HCT116 (cell line): Measurements from ENCODE around the gene IVD. TPM values are rescaled to one million over a fixed set of nuclear protein-coding genes. Genes with fewer than 3 reads are reported as not detected.

ENCODE experiments used
- ATAC-seq: fragments of 200-7000 bp; cut with Tn5 transposase; 2 replicates; pipeline ENCODE4 v1.9.1; 2020; ENCODE audit warnings: mild to moderate bottlenecking, moderate library complexity
- BruUV-seq: library from RNA; stranded (reverse); fragments of 400-500 nt; replicated peaks from 2 replicates; lab custom pipeline; 2021; lab: Mats Ljungman, UMichigan
- CTCF ChIA-PET: fragments of 300-600 bp; sonication (Branson Sonifier 250); formaldehyde crosslinking; loops from one replicate; lab custom pipeline; 2021; ENCODE audit warnings: antibody characterized with exemption; lab: Charles Lee
- POLR2A ChIA-PET: fragments of 300-600, 350-600 bp; sonication (Branson Sonifier 250); formaldehyde crosslinking; loops from one replicate; lab custom pipeline; 2021; ENCODE audit warnings: antibody characterized with exemption; lab: Charles Lee
- RAD21 ChIA-PET, 2 experiments: fragments of 300-600 bp; sonication (Branson Sonifier 250); formaldehyde crosslinking; loops; one replicate each; lab custom pipeline; 2023; ENCODE audit warnings: low total read pairs in 2 of 2; ENCODE audit not compliant: uncharacterized antibody in 2 of 2, unreplicated experiment in 2 of 2, low non-redundant PET in 1 of 2; lab: Charles Lee
- DNase-seq: peaks from one replicate; pipeline ENCODE4 v3.0.0-alpha.2; 2010; ENCODE audit warnings: low read depth, low spot score
- H2AFZ ChIP-seq: fragments of 200-600 bp; shearing (Covaris generic), sonication (generic); 2 replicates; pipeline ENCODE4 v1.6.1; 2017; ENCODE audit warnings: low read depth, mixed run types, mixed read lengths, antibody characterized with exemption, low read length; ENCODE audit not compliant: poor library complexity, severe bottlenecking
- H3K27ac ChIP-seq: 2 replicates; pipeline ENCODE4 v1.5.1; 2012; ENCODE audit warnings: low read depth, low read length
- H3K27me3 ChIP-seq: fragments of 200-600 bp; sonication (generic); 2 replicates; pipeline ENCODE4 v1.6.1; 2016; ENCODE audit warnings: mixed run types, low read length, mixed read lengths; ENCODE audit not compliant: insufficient read depth
- H3K36me3 ChIP-seq, 2 experiments: fragments of 200-500 bp in 1 of 2; fragments of 200-600 bp in 1 of 2; sonication (Bioruptor generic) in 1 of 2; sonication (generic) in 1 of 2; 2 replicates each; pipeline versions ENCODE4 v1.5.1 to v1.6.1; 2014 to 2016; ENCODE audit warnings: low read length in 2 of 2, inconsistent platforms in 1 of 2, mixed read lengths in 1 of 2, mixed run types in 1 of 2; ENCODE audit not compliant: insufficient read depth in 2 of 2, control insufficient read depth in 1 of 2
- H3K4me1 ChIP-seq, 2 experiments: fragments of 200-600 bp in 1 of 2; sonication (generic) in 1 of 2; 2 replicates each; pipeline versions ENCODE4 v1.5.1 to v1.6.1; 2012 to 2017; ENCODE audit warnings: low read length in 2 of 2, inconsistent platforms in 1 of 2, mild to moderate bottlenecking in 1 of 2, mixed read lengths in 1 of 2, mixed run types in 1 of 2, moderate library complexity in 1 of 2; ENCODE audit not compliant: insufficient read depth in 2 of 2, control insufficient read depth in 1 of 2
- H3K4me2 ChIP-seq: fragments of 200-600 bp; sonication (generic); 2 replicates; pipeline ENCODE4 v1.6.1; 2017; ENCODE audit warnings: mixed run types, low read length, mixed read lengths
- H3K4me3 ChIP-seq, 2 experiments: fragments of 200-600 bp in 1 of 2; sonication (generic) in 1 of 2; replicated peaks in 1 of 2; 2 replicates each; pipeline ENCODE4 v1.5.1; 2011 to 2016; ENCODE audit warnings: low read length in 2 of 2, control low read depth in 1 of 2, low read depth in 1 of 2, mild to moderate bottlenecking in 1 of 2, mixed read lengths in 1 of 2, mixed run types in 1 of 2
- H3K79me2 ChIP-seq: fragments of 200-600 bp; sonication (generic); 2 replicates; pipeline ENCODE4 v1.6.1; 2017; ENCODE audit warnings: mild to moderate bottlenecking, mixed run types, low read length, moderate library complexity, mixed read lengths; ENCODE audit not compliant: insufficient read depth
- H3K9ac ChIP-seq: fragments of 200-600 bp; sonication (generic); 2 replicates; pipeline ENCODE4 v1.6.1; 2016; ENCODE audit warnings: low read length, mixed read lengths
- H3K9me2 ChIP-seq: fragments of 200-600 bp; sonication (generic), shearing (Covaris generic); 2 replicates; pipeline ENCODE4 v1.6.1; 2017; ENCODE audit warnings: mixed run types, mild to moderate bottlenecking, moderate library complexity; ENCODE audit not compliant: insufficient read depth
- H3K9me3 ChIP-seq, 2 experiments: fragments of 200-500 bp in 1 of 2; fragments of 200-600 bp in 1 of 2; sonication (Bioruptor generic) in 1 of 2; sonication (generic) in 1 of 2; 2 replicates each; pipeline ENCODE4 v1.6.1; 2014 to 2017; ENCODE audit warnings: low read length in 2 of 2, mixed read lengths in 2 of 2, inconsistent platforms in 1 of 2, low read depth in 1 of 2, mild to moderate bottlenecking in 1 of 2, mixed run types in 1 of 2, moderate library complexity in 1 of 2; ENCODE audit not compliant: control insufficient read depth in 1 of 2, insufficient read depth in 1 of 2
- H4K20me1 ChIP-seq: fragments of 200-600 bp; sonication (generic), shearing (Covaris generic); 2 replicates; pipeline ENCODE4 v1.6.1; 2017; ENCODE audit warnings: mixed run types, mild to moderate bottlenecking, moderate library complexity; ENCODE audit not compliant: insufficient read depth
- CBX3 ChIP-seq: IDR thresholded peaks from 2 replicates; pipeline ENCODE4 v1.6.1; 2012; ENCODE audit warnings: low read depth
- CEBPB ChIP-seq: IDR thresholded peaks from 2 replicates; pipeline ENCODE4 v1.6.1; 2012; ENCODE audit warnings: low read depth
- EGR1 ChIP-seq: IDR thresholded peaks from 2 replicates; pipeline ENCODE4 v1.6.1; 2012; ENCODE audit warnings: low read depth
- ELF1 ChIP-seq: IDR thresholded peaks from 2 replicates; pipeline ENCODE4 v1.6.1; 2012; ENCODE audit warnings: low read depth, borderline replicate concordance
- EZH2 ChIP-seq: fragments of 200-600 bp; sonication (generic); IDR thresholded peaks from 2 replicates; pipeline ENCODE4 v1.6.1; 2017; ENCODE audit warnings: antibody characterized with exemption, mixed run types
- EZH2phosphoT487 ChIP-seq: fragments of 200-600 bp; IDR thresholded peaks from 2 replicates; pipeline ENCODE4 v1.6.1; 2018; ENCODE audit warnings: antibody characterized with exemption, borderline replicate concordance
- FOSL1 ChIP-seq: IDR thresholded peaks from 2 replicates; pipeline ENCODE4 v1.6.1; 2012; ENCODE audit warnings: low read depth
- POLR2A ChIP-seq: IDR thresholded peaks from 2 replicates; pipeline ENCODE4 v1.7.0; 2011; ENCODE audit warnings: borderline replicate concordance; ENCODE audit not compliant: insufficient read depth, insufficient read length; ENCODE audit errors: extremely low read depth
- RAD21 ChIP-seq: IDR thresholded peaks from 2 replicates; pipeline ENCODE4 v1.6.1; 2012; ENCODE audit warnings: low read depth, mild to moderate bottlenecking
- SIN3A ChIP-seq: IDR thresholded peaks from 2 replicates; pipeline ENCODE4 v1.6.1; 2012; ENCODE audit warnings: low read depth
- SP1 ChIP-seq: IDR thresholded peaks from 2 replicates; pipeline ENCODE4 v1.6.1; 2012; ENCODE audit warnings: low read depth
- SRF ChIP-seq: IDR thresholded peaks from 2 replicates; pipeline ENCODE4 v1.6.1; 2012; ENCODE audit warnings: low read depth
- YY1 ChIP-seq: IDR thresholded peaks from 2 replicates; pipeline ENCODE4 v1.6.1; 2011; ENCODE audit warnings: low read length, low read depth, moderate library complexity, mild to moderate bottlenecking; ENCODE audit not compliant: insufficient replicate concordance; ENCODE audit errors: extremely low read depth
- ZFX ChIP-seq: fragments of 450-650 bp; IDR thresholded peaks from 2 replicates; pipeline ENCODE4 v1.6.1; 2017
- intact Hi-C: fragments of 100-400 bp; cut with micrococcal nuclease; formaldehyde crosslinking; loops from 2 replicates; pipeline ENCODE4 v1.10.0; 2022
- total RNA-seq: library from RNA; stranded (reverse); gene quantifications from one replicate; pipeline ENCODE4 v1.2.1, GENCODE V29; 2021; ENCODE audit not compliant: unreplicated experiment
- TF ChIP-seq, protein P1 (sequence below): IDR thresholded peaks from 2 replicates; pipeline ENCODE4 v1.6.1; 2012; ENCODE audit warnings: low read depth
- TF ChIP-seq, protein P2 (sequence below): IDR thresholded peaks from 2 replicates; pipeline ENCODE4 v1.6.1; 2012
- TF ChIP-seq, protein P3 (sequence below): IDR thresholded peaks from 2 replicates; pipeline ENCODE4 v1.6.1; 2012
- TF ChIP-seq, protein P4 (sequence below): IDR thresholded peaks from 2 replicates; pipeline ENCODE4 v1.6.1; 2011; ENCODE audit warnings: mild to moderate bottlenecking, low read length, moderate library complexity; ENCODE audit not compliant: insufficient replicate concordance; ENCODE audit errors: extremely low read depth
- TF ChIP-seq, protein P5 (sequence below), 3 experiments: fragments of 200-600 bp in 1 of 3; sonication (generic) in 1 of 3; IDR thresholded peaks in 2 of 3; conservative IDR thresholded peaks in 1 of 3; 2 replicates each; pipeline ENCODE4 v1.5.1; 2012 to 2017; ENCODE audit warnings: low read depth in 2 of 3, low read length in 2 of 3, antibody characterized with exemption in 1 of 3, borderline replicate concordance in 1 of 3, control low read depth in 1 of 3, mild to moderate bottlenecking in 1 of 3, mixed read lengths in 1 of 3, mixed run types in 1 of 3, moderate library complexity in 1 of 3; ENCODE audit not compliant: insufficient read depth in 1 of 3

The IVD gene
- total RNA-seq, 1 experiment from 2014 or later = 65.6 TPM

DNA sequence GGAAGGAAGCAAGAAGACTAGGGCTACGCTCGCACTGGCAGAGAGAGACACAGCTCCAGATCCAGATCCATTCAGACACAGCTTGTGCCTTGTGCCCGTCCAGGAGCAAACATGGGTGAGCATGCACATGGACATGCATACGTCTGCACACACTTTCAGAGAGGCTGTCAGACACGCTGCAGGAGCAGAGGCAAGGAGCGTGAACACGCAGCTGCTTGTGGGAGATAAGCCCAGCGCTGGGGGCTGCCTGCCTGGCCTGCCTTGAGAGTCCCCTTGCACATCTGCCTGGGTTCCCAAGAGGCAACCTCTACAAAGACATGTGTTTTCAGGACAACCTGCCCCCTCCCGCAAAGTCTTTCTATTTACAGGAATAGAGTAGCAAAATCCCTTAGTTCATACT, 21.6 kb downstream of the IVD start:
- POLR2A ChIA-PET = no interaction called here
- Histone ChIP-seq H3K4me3 (no peak overlapping the region), H3K27me3 (no peaks in the 10 kb centered on the region), H3K9ac (no peak overlapping the region), H3K27ac (no peak overlapping the region), H3K9me2 (no peaks in the 10 kb centered on the region), H3K4me2 (no peak overlapping the region), H3K4me1 (peaks cover 6 to 11% of the 10 kb centered on the region in 2 experiments; a peak in 3 of 4 replicates), H3K36me3 (no peaks in the 10 kb centered on the region), H2AFZ (no peak overlapping the region), H3K79me2 (no peaks in the 10 kb centered on the region), H4K20me1 (no peaks in the 10 kb centered on the region), H3K9me3 (no peaks in the 10 kb centered on the region)
- TF ChIP-seq ZFX (no peak), ELF1 (no peak), EZH2 (no peak), CEBPB (no peak), FOSL1 (no peak), SP1 (no peak), RAD21 (no peak), EGR1 (no peak), POLR2A (no peak), YY1 (no peak), EZH2phosphoT487 (no peak), SRF (no peak), SIN3A (no peak), CBX3 (no peak)
- TF ChIP-seq, protein P1, sequence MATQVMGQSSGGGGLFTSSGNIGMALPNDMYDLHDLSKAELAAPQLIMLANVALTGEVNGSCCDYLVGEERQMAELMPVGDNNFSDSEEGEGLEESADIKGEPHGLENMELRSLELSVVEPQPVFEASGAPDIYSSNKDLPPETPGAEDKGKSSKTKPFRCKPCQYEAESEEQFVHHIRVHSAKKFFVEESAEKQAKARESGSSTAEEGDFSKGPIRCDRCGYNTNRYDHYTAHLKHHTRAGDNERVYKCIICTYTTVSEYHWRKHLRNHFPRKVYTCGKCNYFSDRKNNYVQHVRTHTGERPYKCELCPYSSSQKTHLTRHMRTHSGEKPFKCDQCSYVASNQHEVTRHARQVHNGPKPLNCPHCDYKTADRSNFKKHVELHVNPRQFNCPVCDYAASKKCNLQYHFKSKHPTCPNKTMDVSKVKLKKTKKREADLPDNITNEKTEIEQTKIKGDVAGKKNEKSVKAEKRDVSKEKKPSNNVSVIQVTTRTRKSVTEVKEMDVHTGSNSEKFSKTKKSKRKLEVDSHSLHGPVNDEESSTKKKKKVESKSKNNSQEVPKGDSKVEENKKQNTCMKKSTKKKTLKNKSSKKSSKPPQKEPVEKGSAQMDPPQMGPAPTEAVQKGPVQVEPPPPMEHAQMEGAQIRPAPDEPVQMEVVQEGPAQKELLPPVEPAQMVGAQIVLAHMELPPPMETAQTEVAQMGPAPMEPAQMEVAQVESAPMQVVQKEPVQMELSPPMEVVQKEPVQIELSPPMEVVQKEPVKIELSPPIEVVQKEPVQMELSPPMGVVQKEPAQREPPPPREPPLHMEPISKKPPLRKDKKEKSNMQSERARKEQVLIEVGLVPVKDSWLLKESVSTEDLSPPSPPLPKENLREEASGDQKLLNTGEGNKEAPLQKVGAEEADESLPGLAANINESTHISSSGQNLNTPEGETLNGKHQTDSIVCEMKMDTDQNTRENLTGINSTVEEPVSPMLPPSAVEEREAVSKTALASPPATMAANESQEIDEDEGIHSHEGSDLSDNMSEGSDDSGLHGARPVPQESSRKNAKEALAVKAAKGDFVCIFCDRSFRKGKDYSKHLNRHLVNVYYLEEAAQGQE = no peak
- TF ChIP-seq, protein P2, sequence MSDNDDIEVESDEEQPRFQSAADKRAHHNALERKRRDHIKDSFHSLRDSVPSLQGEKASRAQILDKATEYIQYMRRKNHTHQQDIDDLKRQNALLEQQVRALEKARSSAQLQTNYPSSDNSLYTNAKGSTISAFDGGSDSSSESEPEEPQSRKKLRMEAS = no peak
- TF ChIP-seq, protein P3, sequence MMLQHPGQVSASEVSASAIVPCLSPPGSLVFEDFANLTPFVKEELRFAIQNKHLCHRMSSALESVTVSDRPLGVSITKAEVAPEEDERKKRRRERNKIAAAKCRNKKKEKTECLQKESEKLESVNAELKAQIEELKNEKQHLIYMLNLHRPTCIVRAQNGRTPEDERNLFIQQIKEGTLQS = no peak
- TF ChIP-seq, protein P4, sequence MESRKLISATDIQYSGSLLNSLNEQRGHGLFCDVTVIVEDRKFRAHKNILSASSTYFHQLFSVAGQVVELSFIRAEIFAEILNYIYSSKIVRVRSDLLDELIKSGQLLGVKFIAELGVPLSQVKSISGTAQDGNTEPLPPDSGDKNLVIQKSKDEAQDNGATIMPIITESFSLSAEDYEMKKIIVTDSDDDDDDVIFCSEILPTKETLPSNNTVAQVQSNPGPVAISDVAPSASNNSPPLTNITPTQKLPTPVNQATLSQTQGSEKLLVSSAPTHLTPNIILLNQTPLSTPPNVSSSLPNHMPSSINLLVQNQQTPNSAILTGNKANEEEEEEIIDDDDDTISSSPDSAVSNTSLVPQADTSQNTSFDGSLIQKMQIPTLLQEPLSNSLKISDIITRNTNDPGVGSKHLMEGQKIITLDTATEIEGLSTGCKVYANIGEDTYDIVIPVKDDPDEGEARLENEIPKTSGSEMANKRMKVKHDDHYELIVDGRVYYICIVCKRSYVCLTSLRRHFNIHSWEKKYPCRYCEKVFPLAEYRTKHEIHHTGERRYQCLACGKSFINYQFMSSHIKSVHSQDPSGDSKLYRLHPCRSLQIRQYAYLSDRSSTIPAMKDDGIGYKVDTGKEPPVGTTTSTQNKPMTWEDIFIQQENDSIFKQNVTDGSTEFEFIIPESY = no peak
- TF ChIP-seq, protein P5, sequence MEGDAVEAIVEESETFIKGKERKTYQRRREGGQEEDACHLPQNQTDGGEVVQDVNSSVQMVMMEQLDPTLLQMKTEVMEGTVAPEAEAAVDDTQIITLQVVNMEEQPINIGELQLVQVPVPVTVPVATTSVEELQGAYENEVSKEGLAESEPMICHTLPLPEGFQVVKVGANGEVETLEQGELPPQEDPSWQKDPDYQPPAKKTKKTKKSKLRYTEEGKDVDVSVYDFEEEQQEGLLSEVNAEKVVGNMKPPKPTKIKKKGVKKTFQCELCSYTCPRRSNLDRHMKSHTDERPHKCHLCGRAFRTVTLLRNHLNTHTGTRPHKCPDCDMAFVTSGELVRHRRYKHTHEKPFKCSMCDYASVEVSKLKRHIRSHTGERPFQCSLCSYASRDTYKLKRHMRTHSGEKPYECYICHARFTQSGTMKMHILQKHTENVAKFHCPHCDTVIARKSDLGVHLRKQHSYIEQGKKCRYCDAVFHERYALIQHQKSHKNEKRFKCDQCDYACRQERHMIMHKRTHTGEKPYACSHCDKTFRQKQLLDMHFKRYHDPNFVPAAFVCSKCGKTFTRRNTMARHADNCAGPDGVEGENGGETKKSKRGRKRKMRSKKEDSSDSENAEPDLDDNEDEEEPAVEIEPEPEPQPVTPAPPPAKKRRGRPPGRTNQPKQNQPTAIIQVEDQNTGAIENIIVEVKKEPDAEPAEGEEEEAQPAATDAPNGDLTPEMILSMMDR (IDR thresholded peaks at IDR 0.05 in 2 of 3, conservative IDR thresholded peaks at IDR 0.05 in 1 of 3; ENCODE audit: borderline replicate concordance in 1 of 3, insufficient read depth in 1 of 3, low read depth in 2 of 3, low read length in 2 of 3) = no peak
- intact Hi-C loops = no loop called here
- no peak for DNase-seq
- no TSS peak for BruUV-seq
- RAD21 ChIA-PET = no interaction called here
- no peak for ATAC-seq
- CTCF ChIA-PET = no interaction called here
